ENCODE results near the gene MEN1.

The MEN1 gene

DNA sequence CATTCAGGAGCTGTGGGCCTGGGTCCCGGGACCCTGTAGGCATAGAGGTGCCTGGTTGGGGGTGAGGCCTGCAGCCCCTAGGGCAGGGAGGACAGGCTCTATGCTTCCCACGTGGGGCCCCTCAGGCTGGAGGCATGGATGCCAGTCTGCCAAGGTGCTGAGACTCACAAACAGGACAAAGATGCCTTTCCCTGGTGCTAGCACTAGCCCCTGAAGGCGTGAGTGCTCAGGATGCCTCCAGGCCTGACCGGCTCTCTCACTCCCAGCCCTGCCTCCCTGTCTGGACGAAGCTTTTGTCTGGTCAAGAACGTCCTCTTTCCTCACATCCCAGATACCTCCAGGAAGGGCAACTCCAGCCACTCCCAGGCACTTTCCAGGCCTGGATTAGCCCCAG lies 32.0 kb upstream of the MEN1 start (continued):
- no peak for TF ChIP-seq ZNF565 (CRISPR knock-in tag; conservative IDR thresholded peaks at IDR 0.05; ENCODE audit: low read depth)
- no peak for TF ChIP-seq BACH2 (CRISPR knock-in tag; IDR thresholded peaks at IDR 0.05; ENCODE audit: borderline replicate concordance)
- TF ChIP-seq TCF4 (CRISPR knock-in tag; IDR thresholded peaks at IDR 0.05; ENCODE audit: borderline replicate concordance), result no peak
- TF ChIP-seq, protein P1, sequence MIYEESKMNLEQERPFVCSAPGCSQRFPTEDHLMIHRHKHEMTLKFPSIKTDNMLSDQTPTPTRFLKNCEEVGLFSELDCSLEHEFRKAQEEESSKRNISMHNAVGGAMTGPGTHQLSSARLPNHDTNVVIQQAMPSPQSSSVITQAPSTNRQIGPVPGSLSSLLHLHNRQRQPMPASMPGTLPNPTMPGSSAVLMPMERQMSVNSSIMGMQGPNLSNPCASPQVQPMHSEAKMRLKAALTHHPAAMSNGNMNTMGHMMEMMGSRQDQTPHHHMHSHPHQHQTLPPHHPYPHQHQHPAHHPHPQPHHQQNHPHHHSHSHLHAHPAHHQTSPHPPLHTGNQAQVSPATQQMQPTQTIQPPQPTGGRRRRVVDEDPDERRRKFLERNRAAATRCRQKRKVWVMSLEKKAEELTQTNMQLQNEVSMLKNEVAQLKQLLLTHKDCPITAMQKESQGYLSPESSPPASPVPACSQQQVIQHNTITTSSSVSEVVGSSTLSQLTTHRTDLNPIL (CRISPR knock-in tag; IDR thresholded peaks at IDR 0.05; ENCODE audit: low read depth), result no peak
- no peak for TF ChIP-seq CSDC2 (CRISPR knock-in tag; IDR thresholded peaks at IDR 0.05)
- TF ChIP-seq, protein P2, sequence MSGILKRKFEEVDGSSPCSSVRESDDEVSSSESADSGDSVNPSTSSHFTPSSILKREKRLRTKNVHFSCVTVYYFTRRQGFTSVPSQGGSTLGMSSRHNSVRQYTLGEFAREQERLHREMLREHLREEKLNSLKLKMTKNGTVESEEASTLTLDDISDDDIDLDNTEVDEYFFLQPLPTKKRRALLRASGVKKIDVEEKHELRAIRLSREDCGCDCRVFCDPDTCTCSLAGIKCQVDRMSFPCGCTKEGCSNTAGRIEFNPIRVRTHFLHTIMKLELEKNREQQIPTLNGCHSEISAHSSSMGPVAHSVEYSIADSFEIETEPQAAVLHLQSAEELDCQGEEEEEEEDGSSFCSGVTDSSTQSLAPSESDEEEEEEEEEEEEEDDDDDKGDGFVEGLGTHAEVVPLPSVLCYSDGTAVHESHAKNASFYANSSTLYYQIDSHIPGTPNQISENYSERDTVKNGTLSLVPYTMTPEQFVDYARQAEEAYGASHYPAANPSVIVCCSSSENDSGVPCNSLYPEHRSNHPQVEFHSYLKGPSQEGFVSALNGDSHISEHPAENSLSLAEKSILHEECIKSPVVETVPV (CRISPR knock-in tag; IDR thresholded peaks at IDR 0.05), result no peak
- no peak for TF ChIP-seq OSR1 (CRISPR knock-in tag; IDR thresholded peaks at IDR 0.05)
- no peak for TF ChIP-seq PPARA (CRISPR knock-in tag; IDR thresholded peaks at IDR 0.05; ENCODE audit: borderline replicate concordance)

- ATAC-seq, result no peak
- TF ChIP-seq SNAI2 (CRISPR knock-in tag; IDR thresholded peaks at IDR 0.05) (no peak), ZC3H10 (CRISPR knock-in tag; IDR thresholded peaks at IDR 0.05) (no peak), ARNTL (CRISPR knock-in tag; IDR thresholded peaks at IDR 0.05; ENCODE audit: borderline replicate concordance, low read depth) (no peak), PPARA (CRISPR knock-in tag; IDR thresholded peaks at IDR 0.05; ENCODE audit: borderline replicate concordance) (no peak), TCF4 (CRISPR knock-in tag; IDR thresholded peaks at IDR 0.05; ENCODE audit: borderline replicate concordance) (no peak), OSR1 (CRISPR knock-in tag; IDR thresholded peaks at IDR 0.05) (no peak), ISL1 (CRISPR knock-in tag; IDR thresholded peaks at IDR 0.05) (no peak), GLIS3 (CRISPR knock-in tag; IDR thresholded peaks at IDR 0.05) (no peak), ZNF565 (CRISPR knock-in tag; conservative IDR thresholded peaks at IDR 0.05; ENCODE audit: low read depth) (no peak), BACH2 (CRISPR knock-in tag; IDR thresholded peaks at IDR 0.05; ENCODE audit: borderline replicate concordance) (no peak), ZNF8 (CRISPR knock-in tag; IDR thresholded peaks at IDR 0.05) (no peak), ZNF70 (CRISPR knock-in tag; IDR thresholded peaks at IDR 0.05) (no peak), POU6F1 (CRISPR knock-in tag; IDR thresholded peaks at IDR 0.05; ENCODE audit: borderline replicate concordance, low read depth) (no peak), RARB (CRISPR knock-in tag; IDR thresholded peaks at IDR 0.05) (no peak)
- TF ChIP-seq, protein P1 (CRISPR knock-in tag; IDR thresholded peaks at IDR 0.05; ENCODE audit: low read depth), result no peak
- TF ChIP-seq, protein P3, sequence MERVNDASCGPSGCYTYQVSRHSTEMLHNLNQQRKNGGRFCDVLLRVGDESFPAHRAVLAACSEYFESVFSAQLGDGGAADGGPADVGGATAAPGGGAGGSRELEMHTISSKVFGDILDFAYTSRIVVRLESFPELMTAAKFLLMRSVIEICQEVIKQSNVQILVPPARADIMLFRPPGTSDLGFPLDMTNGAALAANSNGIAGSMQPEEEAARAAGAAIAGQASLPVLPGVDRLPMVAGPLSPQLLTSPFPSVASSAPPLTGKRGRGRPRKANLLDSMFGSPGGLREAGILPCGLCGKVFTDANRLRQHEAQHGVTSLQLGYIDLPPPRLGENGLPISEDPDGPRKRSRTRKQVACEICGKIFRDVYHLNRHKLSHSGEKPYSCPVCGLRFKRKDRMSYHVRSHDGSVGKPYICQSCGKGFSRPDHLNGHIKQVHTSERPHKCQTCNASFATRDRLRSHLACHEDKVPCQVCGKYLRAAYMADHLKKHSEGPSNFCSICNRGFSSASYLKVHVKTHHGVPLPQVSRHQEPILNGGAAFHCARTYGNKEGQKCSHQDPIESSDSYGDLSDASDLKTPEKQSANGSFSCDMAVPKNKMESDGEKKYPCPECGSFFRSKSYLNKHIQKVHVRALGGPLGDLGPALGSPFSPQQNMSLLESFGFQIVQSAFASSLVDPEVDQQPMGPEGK (CRISPR knock-in tag; IDR thresholded peaks at IDR 0.05; ENCODE audit: borderline replicate concordance), result no peak
Measured at GRCh38 chr11:64841592-64842365, 31.4 kb upstream of the MEN1 start.

DNA sequence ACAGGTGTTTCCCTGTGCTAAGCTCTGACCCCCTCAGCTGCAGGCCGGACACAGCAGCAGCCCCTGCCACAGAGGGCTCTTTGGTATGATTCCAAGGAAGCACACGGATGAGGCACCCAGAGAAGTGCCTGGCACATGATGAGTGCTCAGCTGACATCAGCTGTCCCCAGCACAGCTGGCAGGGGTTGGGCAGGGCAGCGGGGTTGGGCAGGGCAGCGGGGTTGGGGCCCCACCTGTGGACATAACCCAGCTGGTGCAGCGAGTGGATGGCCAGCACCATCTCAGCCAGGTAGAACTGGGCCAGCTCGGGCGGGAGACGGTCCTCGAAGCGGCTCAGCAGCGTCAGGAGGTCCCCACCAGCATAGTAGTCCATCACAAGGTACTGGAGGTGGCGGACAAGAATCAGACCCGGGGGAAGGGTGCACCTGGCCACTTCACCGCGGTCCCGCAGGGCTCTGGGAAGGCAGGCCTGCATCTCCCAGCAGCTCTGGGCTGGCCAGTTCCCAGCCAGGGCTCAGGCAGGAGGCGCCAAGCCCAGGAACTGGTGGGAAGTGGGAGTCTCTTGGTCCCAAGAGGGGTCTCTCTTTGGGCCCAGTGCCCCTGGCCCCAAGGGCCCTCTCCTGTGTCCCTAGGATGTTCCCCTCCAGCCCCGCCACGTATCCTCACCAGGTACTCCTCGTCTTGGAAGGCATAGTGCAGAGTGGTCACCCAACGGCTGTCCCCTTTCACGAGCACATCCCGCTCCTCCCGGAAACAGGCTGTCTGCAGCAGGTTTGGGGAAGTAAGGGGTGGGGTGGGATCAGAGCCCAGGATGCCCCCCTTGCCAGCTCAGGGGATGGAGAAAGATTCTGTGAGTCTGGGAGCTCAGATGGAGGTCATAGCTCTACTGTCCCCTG lies 29.8 kb upstream of the MEN1 start:
- TF ChIP-seq OSR1 (CRISPR knock-in tag; IDR thresholded peaks at IDR 0.05), result no peak
- TF ChIP-seq ESRRG (CRISPR knock-in tag; IDR thresholded peaks at IDR 0.05), result no peak
- TF ChIP-seq ZC3H10 (CRISPR knock-in tag; IDR thresholded peaks at IDR 0.05), result no peak
- no peak for TF ChIP-seq GLIS3 (CRISPR knock-in tag; IDR thresholded peaks at IDR 0.05)
- TF ChIP-seq, protein P3 (CRISPR knock-in tag; IDR thresholded peaks at IDR 0.05; ENCODE audit: borderline replicate concordance), result no peak
- no peak for TF ChIP-seq ZNF8 (CRISPR knock-in tag; IDR thresholded peaks at IDR 0.05)
- TF ChIP-seq ZNF70 (CRISPR knock-in tag; IDR thresholded peaks at IDR 0.05), result no peak
- no peak for TF ChIP-seq ZFP30 (CRISPR knock-in tag; IDR thresholded peaks at IDR 0.05)
- TF ChIP-seq ZNF565 (CRISPR knock-in tag; conservative IDR thresholded peaks at IDR 0.05; ENCODE audit: low read depth), result no peak
- ATAC-seq, result no peak
